GM12878 (cell line): ENCODE measurements around the gene LIPT1. TPM values are rescaled to one million over a fixed set of nuclear protein-coding genes. Genes with fewer than 3 reads are reported as not detected.

Experiments used
- CBX3 ChIP-seq: fragments of 200-600 bp; sonication (generic); IDR thresholded peaks from 2 replicates; pipeline ENCODE4 v1.6.1; 2016; ENCODE audit warnings: low read depth, borderline replicate concordance
- CTCF ChIP-seq, 3 experiments: IDR thresholded peaks in 2 of 3; conservative IDR thresholded peaks in 1 of 3; 2 replicates each; pipeline ENCODE4 v1.5.1; 2011; ENCODE audit warnings: low read depth in 3 of 3, low read length in 3 of 3, mild to moderate bottlenecking in 3 of 3, control low read depth in 2 of 3, moderate library complexity in 2 of 3, inconsistent platforms in 1 of 3, mixed read lengths in 1 of 3; ENCODE audit not compliant: control insufficient read depth in 2 of 3, insufficient read depth in 1 of 3; ENCODE audit errors: extremely low read depth in 1 of 3
- CUX1 ChIP-seq: IDR thresholded peaks from 2 replicates; pipeline ENCODE4 v1.6.1; 2012; ENCODE audit warnings: improper control_type of control experiment, low read depth, low read length; ENCODE audit not compliant: insufficient replicate concordance
- HDAC6 ChIP-seq: fragments of 200-600 bp; sonication (generic); IDR thresholded peaks from one replicate; pipeline ENCODE4 v1.8.0; 2017; ENCODE audit warnings: antibody characterized with exemption; ENCODE audit not compliant: unreplicated experiment
- IKZF1 ChIP-seq: fragments of 450-650 bp; conservative IDR thresholded peaks from 2 replicates; pipeline ENCODE4 v1.6.1; 2017; ENCODE audit warnings: antibody characterized with exemption, mild to moderate bottlenecking
- JUNB ChIP-seq: IDR thresholded peaks from 2 replicates; pipeline ENCODE4 v1.6.1; 2016; ENCODE audit warnings: antibody characterized with exemption, mild to moderate bottlenecking
- NFIC ChIP-seq: IDR thresholded peaks from 2 replicates; pipeline ENCODE4 v1.6.1; 2012; ENCODE audit warnings: low read depth, mild to moderate bottlenecking, inconsistent platforms, low read length, moderate library complexity
- PAX8 ChIP-seq: fragments of 450-650 bp; IDR thresholded peaks from 2 replicates; pipeline ENCODE4 v1.6.1; 2017; ENCODE audit warnings: mild to moderate bottlenecking, moderate library complexity
- POU2F2 ChIP-seq: IDR thresholded peaks from 3 replicates; pipeline ENCODE4 v1.6.1; 2011; ENCODE audit warnings: low read depth, mild to moderate bottlenecking, low read length, borderline replicate concordance
- RB1 ChIP-seq: fragments of 450-650 bp; formaldehyde crosslinking; IDR thresholded peaks from 2 replicates; pipeline ENCODE4 v1.6.1; 2017; ENCODE audit warnings: mild to moderate bottlenecking, borderline replicate concordance
- SMAD1 ChIP-seq: fragments of 450-650 bp; IDR thresholded peaks from 2 replicates; pipeline ENCODE4 v1.6.1; 2018; ENCODE audit warnings: mild to moderate bottlenecking, low read depth; ENCODE audit not compliant: partially characterized antibody
- SMC3 ChIP-seq: IDR thresholded peaks from 2 replicates; pipeline ENCODE4 v1.6.1; 2011; ENCODE audit warnings: low read length, improper control_type of control experiment, borderline replicate concordance
- SP1 ChIP-seq: IDR thresholded peaks from one replicate; pipeline ENCODE4 v1.6.1; 2011; ENCODE audit warnings: low read depth, low read length
- STAT1 ChIP-seq: fragments of 450-650 bp; conservative IDR thresholded peaks from 2 replicates; pipeline ENCODE4 v1.6.1; 2014; ENCODE audit warnings: antibody characterized with exemption, mild to moderate bottlenecking
- WRNIP1 ChIP-seq: IDR thresholded peaks from 2 replicates; pipeline ENCODE4 v1.6.1; 2011; ENCODE audit warnings: low read depth, low read length, improper control_type of control experiment, borderline replicate concordance
- ZNF274 ChIP-seq: IDR thresholded peaks from one replicate; pipeline ENCODE4 v1.8.0; 2011; ENCODE audit not compliant: insufficient read length, insufficient read depth
- polyA plus RNA-seq, 11 experiments: library from polyadenylated mRNA; depleted of rRNA in 4 of 11; unstranded in 6 of 11; stranded (reverse) in 5 of 11; fragments of >200 nt; fragmentation: Nextera tagmentation in 4 of 11; fragmentation: Illumina TruSeq in 1 of 11; extraction: Ambion mirVana in 4 of 11; extraction: Trizol in 1 of 11; gene quantifications; 1 replicate in 1 of 11; 2 replicates in 10 of 11; pipeline versions ENCODE4 v1.2.1 to v1.2.3, GENCODE V29; 2011 to 2016; ENCODE audit warnings: inconsistent platforms in 2 of 11, missing spikeins in 2 of 11, low read depth in 1 of 11
- total RNA-seq, 4 experiments: library from RNA; depleted of rRNA in 3 of 4; stranded (reverse); fragments of >200 nt in 3 of 4; fragmentation: Illumina TruSeq in 1 of 4; extraction: Trizol in 1 of 4; gene quantifications; 2 replicates each; pipeline versions ENCODE4 v1.2.1 to v1.2.3, GENCODE V29; 2013 to 2021
- TF ChIP-seq, protein P1 (sequence below): fragments of 450-650 bp; IDR thresholded peaks from 2 replicates; pipeline ENCODE4 v1.6.1; 2018; ENCODE audit warnings: mild to moderate bottlenecking, low read depth, moderate library complexity; ENCODE audit not compliant: partially characterized antibody

Gene LIPT1
- total and polyA plus RNA-seq, 10 of the 15 experiments (the other 5 are each of a cell fraction or from before 2014, with no cell fraction given) = 8.0 to 15.5 (median 10.9) TPM

- TF ChIP-seq, protein P1, sequence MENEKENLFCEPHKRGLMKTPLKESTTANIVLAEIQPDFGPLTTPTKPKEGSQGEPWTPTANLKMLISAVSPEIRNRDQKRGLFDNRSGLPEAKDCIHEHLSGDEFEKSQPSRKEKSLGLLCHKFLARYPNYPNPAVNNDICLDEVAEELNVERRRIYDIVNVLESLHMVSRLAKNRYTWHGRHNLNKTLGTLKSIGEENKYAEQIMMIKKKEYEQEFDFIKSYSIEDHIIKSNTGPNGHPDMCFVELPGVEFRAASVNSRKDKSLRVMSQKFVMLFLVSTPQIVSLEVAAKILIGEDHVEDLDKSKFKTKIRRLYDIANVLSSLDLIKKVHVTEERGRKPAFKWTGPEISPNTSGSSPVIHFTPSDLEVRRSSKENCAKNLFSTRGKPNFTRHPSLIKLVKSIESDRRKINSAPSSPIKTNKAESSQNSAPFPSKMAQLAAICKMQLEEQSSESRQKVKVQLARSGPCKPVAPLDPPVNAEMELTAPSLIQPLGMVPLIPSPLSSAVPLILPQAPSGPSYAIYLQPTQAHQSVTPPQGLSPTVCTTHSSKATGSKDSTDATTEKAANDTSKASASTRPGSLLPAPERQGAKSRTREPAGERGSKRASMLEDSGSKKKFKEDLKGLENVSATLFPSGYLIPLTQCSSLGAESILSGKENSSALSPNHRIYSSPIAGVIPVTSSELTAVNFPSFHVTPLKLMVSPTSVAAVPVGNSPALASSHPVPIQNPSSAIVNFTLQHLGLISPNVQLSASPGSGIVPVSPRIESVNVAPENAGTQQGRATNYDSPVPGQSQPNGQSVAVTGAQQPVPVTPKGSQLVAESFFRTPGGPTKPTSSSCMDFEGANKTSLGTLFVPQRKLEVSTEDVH = peak; percentile 38
- TF ChIP-seq PAX8 = 0 out of 2 replicates have a peak, but pooled peaks have one; percentile 55
- no peak for TF ChIP-seq CBX3
- TF ChIP-seq POU2F2 = peak; percentile 78; the same call in 1 of the 3 replicates
- TF ChIP-seq SMC3 = peak; percentile 1; the same call in 1 of the 2 replicates
- TF ChIP-seq STAT1 = no peak
- no peak for TF ChIP-seq CUX1
- no peak for TF ChIP-seq ZNF274
- TF ChIP-seq WRNIP1 = 0 out of 2 replicates have a peak, but pooled peaks have one; percentile 63
- peak; percentile 98 for TF ChIP-seq IKZF1
- TF ChIP-seq HDAC6 = no peak
- peak; percentile 54 for TF ChIP-seq SP1
- TF ChIP-seq JUNB = no peak
- TF ChIP-seq RB1 = peak; percentile 55; the same call in 1 of the 2 replicates
- peak; percentile 61; the same call in 1 of the 2 replicates for TF ChIP-seq NFIC
- no peak for TF ChIP-seq CTCF (IDR thresholded peaks at IDR 0.05 in 2 of 3, conservative IDR thresholded peaks at IDR 0.05 in 1 of 3; ENCODE audit: control insufficient read depth in 2 of 3, extremely low read depth in 1 of 3, insufficient read depth in 1 of 3, low read depth in 3 of 3, low read length in 3 of 3)
- no peak for TF ChIP-seq SMAD1
These were observed at the start of gene LIPT1, which contains the start of gene TSGA10 (continued) for GRCh38 chr2:99154643-99155536.
